Muscle layer of colon (tissue), 2 donors: ENCODE data around the gene ADNP.
A peak's percentile ranks its signal among the peaks of the same experiment; 100 is the strongest.
"Not testable (repeated sequence)": the region's sequence is repeated elsewhere in the genome, so short reads cannot be mapped to it uniquely, and the experiment has no call there.

ENCODE experiments used
- H3K27ac ChIP-seq: one replicate; pipeline ENCODE4 v1.7.0; 2013; ENCODE audit warnings: low read depth, mild to moderate bottlenecking, low read length, moderate library complexity
- H3K27me3 ChIP-seq, 2 donors: one replicate each; pipeline ENCODE4 v1.7.0; 2013; ENCODE audit warnings: low read length in 2 of 2, mild to moderate bottlenecking in 2 of 2; ENCODE audit not compliant: insufficient read depth in 2 of 2, control insufficient read depth in 1 of 2
- H3K36me3 ChIP-seq: one replicate; pipeline ENCODE4 v1.7.0; 2013; ENCODE audit warnings: mild to moderate bottlenecking, low read length; ENCODE audit not compliant: insufficient read depth
- H3K4me1 ChIP-seq: one replicate; pipeline ENCODE4 v1.7.0; 2013; ENCODE audit warnings: mild to moderate bottlenecking, low read length; ENCODE audit not compliant: insufficient read depth
- H3K4me3 ChIP-seq, 2 donors: one replicate each; pipeline ENCODE4 v1.7.0; 2013; ENCODE audit warnings: low read length in 2 of 2, low read depth in 1 of 2, mild to moderate bottlenecking in 1 of 2, moderate library complexity in 1 of 2
- H3K9ac ChIP-seq: one replicate; pipeline ENCODE4 v1.7.0; 2013; ENCODE audit warnings: low read length
- H3K9me3 ChIP-seq: one replicate; pipeline ENCODE4 v1.7.0; 2013; ENCODE audit warnings: mild to moderate bottlenecking, low read length
- donor health status: abdominal sarcoma.
- donor health status: Adenocarcinoma of cecum.

The ADNP gene

GRCh38 chr20:50931306-50932015 lies at the start of gene ADNP:
Gene ADNP, minus strand, starts transcription at chr20:50931437. Its CDS starts 27,441 bp downstream, at chr20:50903996.
- peaks cover 29% of the 10 kb centered on the region for H3K4me1 ChIP-seq
- peak within 1 kb of the TSS; percentile 11 for H3K9ac ChIP-seq
- peak within 1 kb of the TSS; percentile 98 for H3K27ac ChIP-seq
- H3K4me3 ChIP-seq = peak within 1 kb of the TSS; percentile 50 to 68
- peaks cover 21% of the 10 kb centered on the region for H3K36me3 ChIP-seq
- no peaks in the 10 kb centered on the region for H3K27me3 ChIP-seq
- no peaks in the 10 kb centered on the region for H3K9me3 ChIP-seq

DNA sequence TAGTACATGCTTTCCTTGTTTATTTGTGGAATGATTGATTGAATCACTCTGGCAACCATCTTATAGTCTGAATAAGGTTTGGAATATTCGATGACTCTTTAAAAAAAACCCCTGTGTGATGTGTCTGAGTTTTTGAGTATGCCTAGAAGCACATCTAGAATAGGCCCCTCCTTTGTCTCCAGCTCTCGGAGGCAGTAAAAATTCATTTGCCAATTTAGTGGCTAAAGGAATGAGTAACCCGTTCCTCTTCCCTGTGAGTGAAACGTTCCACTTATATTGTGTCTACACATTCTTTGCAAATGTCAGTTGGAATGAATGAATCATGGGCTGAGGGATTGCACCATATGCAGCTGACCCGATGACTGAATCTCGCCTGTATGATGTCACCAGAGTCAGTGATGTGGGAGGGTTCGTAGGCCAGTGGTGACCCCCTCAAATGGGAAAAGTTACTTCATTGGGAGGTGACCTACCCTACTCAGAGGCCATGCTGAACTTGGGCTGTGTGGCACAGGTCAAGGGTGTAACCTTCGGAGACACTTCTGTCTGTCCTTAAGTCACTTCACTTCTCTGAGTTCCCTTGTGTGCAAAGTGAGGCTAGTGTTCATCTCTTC lies 48.9 kb upstream of the ADNP start:
- Histone ChIP-seq H3K36me3 (no peaks in the 10 kb centered on the region), H3K9me3 (no peaks in the 10 kb centered on the region), H3K4me3 (no peak overlapping the region), H3K4me1 (no peaks in the 10 kb centered on the region), H3K27me3 (no peaks in the 10 kb centered on the region), H3K9ac (no peak overlapping the region), H3K27ac (no peak overlapping the region)

GRCh38 chr20:50978533-50978932 lies 47.3 kb upstream of the ADNP start:
- H3K4me3 ChIP-seq, H3K9ac ChIP-seq, H3K36me3 ChIP-seq, H3K4me1 ChIP-seq, H3K9me3 ChIP-seq, H3K27me3 ChIP-seq, H3K27ac ChIP-seq: not testable (repeated sequence)

DNA sequence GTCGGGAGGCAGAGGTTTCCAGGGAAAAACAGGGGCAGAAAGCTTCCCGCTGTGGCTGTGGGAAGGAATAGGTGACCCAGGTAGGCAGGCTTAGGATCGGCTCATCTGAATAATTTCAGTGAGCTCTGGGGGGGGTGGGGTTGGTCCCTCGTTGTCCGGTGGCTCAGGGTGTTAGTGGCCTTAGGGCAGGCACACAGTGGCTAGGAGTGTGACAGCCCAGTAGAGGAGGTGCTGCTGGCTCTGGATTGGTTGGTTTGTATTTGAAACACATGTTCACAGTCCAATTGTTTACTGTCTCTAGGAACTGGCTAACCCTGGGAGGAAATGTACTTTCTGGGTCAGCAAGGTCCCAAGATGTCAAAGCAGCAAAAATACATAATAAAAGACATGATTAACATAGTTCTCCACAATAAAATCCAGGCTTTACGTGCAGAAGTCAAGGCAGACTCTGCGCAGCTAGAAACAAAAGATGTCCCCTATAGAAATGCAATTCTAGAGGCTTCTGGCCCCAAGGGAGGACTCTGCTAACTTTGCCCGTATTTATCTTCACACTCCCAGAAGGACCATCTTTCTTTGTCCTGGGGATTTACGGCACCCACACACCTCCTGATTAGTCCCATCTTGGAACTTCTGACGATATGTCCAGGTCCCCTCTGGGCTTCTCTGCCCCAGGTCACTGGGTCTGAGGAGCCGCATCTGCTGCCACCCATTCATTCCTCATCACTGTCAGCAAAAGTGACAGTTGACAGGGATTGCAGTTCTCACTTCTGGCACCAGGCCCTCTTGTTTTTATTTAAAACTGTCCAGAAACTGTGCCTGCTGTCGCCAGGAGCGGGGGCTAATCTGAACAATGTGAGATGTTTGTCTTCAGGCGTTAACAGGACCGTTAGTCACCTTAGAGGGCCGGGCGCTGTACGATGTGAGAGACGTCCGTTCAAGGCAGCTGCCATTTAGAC lies 46.1 kb upstream of the ADNP start:
- Histone ChIP-seq H3K4me1 (no peaks in the 10 kb centered on the region), H3K4me3 (no peak overlapping the region), H3K9me3 (no peaks in the 10 kb centered on the region), H3K9ac (no peak overlapping the region), H3K27ac (no peak overlapping the region), H3K27me3 (no peaks in the 10 kb centered on the region), H3K36me3 (no peaks in the 10 kb centered on the region)

DNA sequence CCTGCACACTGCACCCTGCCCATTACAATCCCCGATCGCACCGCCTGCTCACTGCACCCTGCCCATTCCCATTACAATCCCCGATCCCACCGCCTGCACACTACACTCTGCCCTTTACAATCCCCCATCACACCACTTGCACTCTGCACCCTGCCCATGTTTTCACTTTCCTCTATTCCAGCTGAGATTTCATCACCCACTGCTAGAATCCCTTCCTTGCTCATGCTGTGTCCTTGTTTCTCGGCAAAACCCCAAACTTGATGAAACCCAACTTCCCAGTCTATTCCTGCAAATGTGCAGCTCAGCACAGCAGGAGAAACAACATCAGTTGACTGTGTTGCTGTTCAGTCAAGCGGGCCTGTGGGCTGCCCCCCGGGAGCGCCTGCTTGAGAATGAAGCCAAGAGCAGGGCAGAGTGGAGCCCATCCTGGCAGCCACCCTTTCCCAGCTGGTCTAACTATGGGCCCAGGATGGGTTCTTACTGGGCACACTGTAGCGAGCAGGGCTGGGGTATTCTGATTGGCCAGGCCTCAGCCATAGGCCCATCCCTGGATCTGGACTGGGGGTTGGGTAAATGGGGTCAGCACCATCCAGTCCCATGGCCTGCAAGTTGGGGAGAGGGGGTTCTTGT lies 44.6 kb upstream of the ADNP start:
- no peaks in the 10 kb centered on the region for H3K9me3 ChIP-seq
- no peak overlapping the region for H3K9ac ChIP-seq
- no peak overlapping the region for H3K27ac ChIP-seq
- no peak overlapping the region for H3K4me3 ChIP-seq
- H3K36me3 ChIP-seq = no peaks in the 10 kb centered on the region
- H3K4me1 ChIP-seq = no peaks in the 10 kb centered on the region
- H3K27me3 ChIP-seq = peaks cover 0 to 2% of the 10 kb centered on the region in 2 donors

- Histone ChIP-seq H3K27me3 (peaks cover 0 to 4% of the 10 kb centered on the region in 2 donors), H3K9ac (no peak overlapping the region), H3K4me1 (no peaks in the 10 kb centered on the region), H3K36me3 (no peaks in the 10 kb centered on the region), H3K9me3 (no peaks in the 10 kb centered on the region), H3K4me3 (no peak overlapping the region), H3K27ac (no peak overlapping the region)
These were observed 38.7 kb upstream of the ADNP start for GRCh38 chr20:50969912-50970311.

DNA sequence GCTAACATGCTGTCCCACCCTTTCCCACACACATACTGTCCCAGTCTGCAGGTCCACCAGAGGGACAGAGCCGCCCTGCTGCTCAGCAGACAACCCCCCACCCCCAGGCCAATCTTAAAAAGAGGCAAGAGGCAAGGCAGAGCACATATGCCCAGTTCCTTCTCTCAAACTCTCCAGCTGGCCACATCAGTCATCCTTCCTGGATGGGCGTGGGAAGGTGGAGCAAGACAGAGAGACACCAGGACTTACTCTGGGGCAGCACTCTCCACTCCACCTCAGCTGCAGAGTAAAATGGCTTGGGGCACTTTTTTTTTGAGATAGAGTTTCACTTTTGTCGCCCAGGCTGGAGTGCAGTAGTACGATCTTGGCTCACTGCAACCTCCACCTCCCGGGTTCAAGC lies 38.2 kb upstream of the ADNP start:
- no peak overlapping the region for H3K4me3 ChIP-seq
- H3K36me3 ChIP-seq = no peaks in the 10 kb centered on the region
- peaks cover 0 to 4% of the 10 kb centered on the region in 2 donors for H3K27me3 ChIP-seq
- H3K9me3 ChIP-seq = no peaks in the 10 kb centered on the region
- H3K27ac ChIP-seq = no peak overlapping the region
- H3K9ac ChIP-seq = no peak overlapping the region
- H3K4me1 ChIP-seq = no peaks in the 10 kb centered on the region

DNA sequence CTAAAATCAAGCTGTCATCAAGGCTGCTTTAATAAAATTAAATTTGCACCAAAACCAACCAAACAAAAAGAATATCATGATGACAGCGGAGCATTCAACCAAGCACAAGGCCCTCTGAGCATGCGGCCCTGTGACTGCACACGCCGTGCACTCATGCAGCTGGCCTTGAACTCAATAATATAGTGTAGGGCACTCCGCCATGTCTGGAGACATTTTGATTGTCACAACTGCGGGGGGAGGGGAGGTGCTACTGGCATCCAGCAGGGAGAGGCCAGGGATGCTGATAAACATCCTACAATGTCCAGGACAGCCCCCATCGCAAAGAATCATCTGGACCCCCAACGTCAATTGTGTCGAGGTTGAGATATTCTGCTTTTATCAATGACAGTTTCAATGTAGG lies 37.1 kb upstream of the ADNP start:
- H3K9ac ChIP-seq = no peak overlapping the region
- no peaks in the 10 kb centered on the region for H3K36me3 ChIP-seq
- H3K4me1 ChIP-seq = no peaks in the 10 kb centered on the region
- H3K27me3 ChIP-seq = peaks cover 0 to 4% of the 10 kb centered on the region in 2 donors
- no peak overlapping the region for H3K27ac ChIP-seq
- no peak overlapping the region for H3K4me3 ChIP-seq
- no peaks in the 10 kb centered on the region for H3K9me3 ChIP-seq

DNA sequence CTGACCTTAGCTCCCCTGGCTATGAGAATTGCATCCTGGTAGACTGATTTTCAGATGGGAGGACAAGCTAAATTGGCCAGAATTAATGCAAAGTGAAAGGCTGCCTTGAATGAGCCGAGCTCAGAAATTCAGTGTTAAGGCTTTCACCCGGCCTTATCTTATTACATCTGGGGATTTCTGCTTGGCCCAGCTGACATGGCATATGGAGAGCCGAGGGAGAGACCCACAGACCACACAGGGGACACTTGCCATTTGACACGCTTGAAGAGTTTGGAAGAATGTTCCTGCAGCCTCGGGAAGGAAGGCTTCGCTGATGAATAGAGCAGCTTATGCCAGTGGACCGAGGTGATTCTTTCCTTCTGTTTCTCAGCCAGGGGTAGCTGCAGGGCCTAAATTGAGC lies 36.3 kb upstream of the ADNP start:
- H3K27me3 ChIP-seq = peaks cover 0 to 4% of the 10 kb centered on the region in 2 donors
- no peak overlapping the region for H3K27ac ChIP-seq
- H3K9me3 ChIP-seq = no peaks in the 10 kb centered on the region
- no peaks in the 10 kb centered on the region for H3K4me1 ChIP-seq
- H3K4me3 ChIP-seq = no peak overlapping the region
- no peaks in the 10 kb centered on the region for H3K36me3 ChIP-seq
- no peak overlapping the region for H3K9ac ChIP-seq

DNA sequence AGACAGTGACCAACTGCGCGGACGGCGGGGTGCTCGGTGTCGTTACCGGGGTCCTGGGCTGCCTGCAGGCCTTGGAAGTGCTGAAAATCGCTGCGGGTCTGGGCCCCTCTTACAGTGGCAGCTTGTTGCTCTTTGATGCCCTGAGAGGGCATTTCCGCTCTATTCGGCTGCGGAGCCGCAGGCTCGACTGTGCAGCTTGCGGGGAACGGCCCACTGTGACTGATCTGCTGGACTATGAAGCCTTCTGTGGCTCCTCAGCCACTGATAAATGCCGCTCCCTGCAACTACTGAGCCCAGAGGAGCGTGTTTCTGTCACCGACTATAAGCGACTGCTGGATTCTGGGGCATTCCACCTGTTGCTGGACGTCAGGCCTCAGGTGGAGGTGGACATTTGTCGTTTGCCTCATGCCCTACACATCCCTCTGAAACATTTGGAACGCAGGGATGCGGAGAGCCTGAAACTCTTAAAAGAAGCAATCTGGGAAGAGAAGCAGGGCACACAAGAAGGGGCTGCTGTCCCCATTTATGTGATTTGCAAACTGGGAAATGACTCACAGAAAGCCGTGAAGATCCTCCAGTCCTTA lies 28.4 kb upstream of the ADNP start:
- Histone ChIP-seq H3K27ac (no peak overlapping the region), H3K4me3 (peak overlapping the region; percentile 77 to 87), H3K27me3 (no peaks in the 10 kb centered on the region), H3K4me1 (peaks cover 27% of the 10 kb centered on the region), H3K9ac (peak overlapping the region; percentile 96), H3K36me3 (peaks cover 5% of the 10 kb centered on the region), H3K9me3 (no peaks in the 10 kb centered on the region)
